Keratinocyte (primary cell): ENCODE data around the gene STARD3. TPM values are rescaled to one million over a fixed set of nuclear protein-coding genes. Genes with fewer than 3 reads are reported as not detected.

Experiments
- DNase-seq: peaks from one replicate; pipeline ENCODE4 v3.0.0-alpha.2; 2011; ENCODE audit warnings: low read depth, missing footprints, low spot score
- FAIRE-seq: peaks from 2 replicates; lab custom pipeline; 2011; peaks lifted over from hg19 to GRCh38; lab: Jason Lieb, UNC
- H2AFZ ChIP-seq: 2 replicates; pipeline ENCODE4 v1.6.0; 2012; ENCODE audit warnings: low read length, control low read depth, inconsistent platforms; ENCODE audit not compliant: control insufficient read depth
- H3K27ac ChIP-seq: 2 replicates; pipeline ENCODE4 v1.5.1; 2011; ENCODE audit warnings: low read length; ENCODE audit not compliant: control insufficient read depth, insufficient read depth
- H3K27me3 ChIP-seq: 3 replicates; pipeline ENCODE4 v1.6.0; 2011; ENCODE audit warnings: low read length; ENCODE audit not compliant: control insufficient read depth, insufficient read depth; ENCODE audit errors: extremely low read depth
- H3K36me3 ChIP-seq, 2 experiments: 2 replicates in 1 of 2; 3 replicates in 1 of 2; pipeline ENCODE4 v1.5.1; 2011; ENCODE audit warnings: low read length in 2 of 2, mild to moderate bottlenecking in 1 of 2; ENCODE audit not compliant: control insufficient read depth in 2 of 2, insufficient read depth in 2 of 2; ENCODE audit errors: extremely low read depth in 1 of 2
- H3K4me1 ChIP-seq: 3 replicates; pipeline ENCODE4 v1.5.1; 2011; ENCODE audit warnings: low read length; ENCODE audit not compliant: control insufficient read depth, insufficient read depth; ENCODE audit errors: extremely low read depth
- H3K4me2 ChIP-seq: 3 replicates; pipeline ENCODE4 v1.6.0; 2011; ENCODE audit warnings: low read depth, low read length; ENCODE audit not compliant: control insufficient read depth, insufficient read depth; ENCODE audit errors: extremely low read depth
- H3K4me3 ChIP-seq, 3 experiments: fragments of 200-600 bp in 1 of 3; sonication (generic) in 1 of 3; 2 replicates in 2 of 3; 3 replicates in 1 of 3; pipeline ENCODE4 v1.5.1; 2011 to 2016; ENCODE audit warnings: low read length in 3 of 3, mild to moderate bottlenecking in 3 of 3, control low read depth in 2 of 3, inconsistent platforms in 1 of 3, low read depth in 1 of 3, mixed read lengths in 1 of 3, mixed run types in 1 of 3, moderate library complexity in 1 of 3; ENCODE audit not compliant: control insufficient read depth in 2 of 3, insufficient read depth in 2 of 3; ENCODE audit errors: extremely low read depth in 1 of 3
- H3K79me2 ChIP-seq: 2 replicates; pipeline ENCODE4 v1.6.0; 2012; ENCODE audit warnings: low read length; ENCODE audit not compliant: control insufficient read depth, insufficient read depth
- H3K9ac ChIP-seq: 3 replicates; pipeline ENCODE4 v1.6.0; 2011; ENCODE audit warnings: low read length; ENCODE audit not compliant: control insufficient read depth, insufficient read depth; ENCODE audit errors: extremely low read depth
- H3K9me1 ChIP-seq: 3 replicates; pipeline ENCODE4 v1.6.0; 2011; ENCODE audit warnings: low read length; ENCODE audit not compliant: control insufficient read depth, insufficient read depth; ENCODE audit errors: extremely low read depth
- H3K9me3 ChIP-seq: 2 replicates; pipeline ENCODE4 v1.5.1; 2012; ENCODE audit warnings: low read depth, low read length; ENCODE audit not compliant: control insufficient read depth
- H4K20me1 ChIP-seq: 3 replicates; pipeline ENCODE4 v1.6.0; 2011; ENCODE audit warnings: low read length; ENCODE audit not compliant: control insufficient read depth, insufficient read depth; ENCODE audit errors: extremely low read depth
- EZH2 ChIP-seq: IDR thresholded peaks from one replicate; pipeline ENCODE4 v1.6.1; 2012; ENCODE audit warnings: inconsistent platforms, mild to moderate bottlenecking, low read length, moderate library complexity
- dilution Hi-C: fragments of 300-500 bp; cut with MboI; formaldehyde crosslinking; loops from one replicate; pipeline ENCODE4 v1.7.0; 2020; ENCODE audit warnings: low sequenced_read_pairs; ENCODE audit not compliant: extremely low pct_ligation_motif_present
- polyA plus RNA-seq, 5 experiments: library from polyadenylated mRNA; depleted of rRNA in 3 of 5; stranded (reverse) in 3 of 5; stranded (forward) in 1 of 5; unstranded in 1 of 5; fragments of >200 nt; gene quantifications; 1 replicate in 1 of 5; 2 replicates in 3 of 5; 3 replicates in 1 of 5; pipeline versions ENCODE4 v1.2.1 to v1.2.3, GENCODE V29; 2011 to 2012; ENCODE audit warnings: missing spikeins in 2 of 5, low read depth in 1 of 5, low replicate concordance in 1 of 5
- TF ChIP-seq, protein P1 (sequence below), 3 experiments: IDR thresholded peaks in 1 of 3; conservative IDR thresholded peaks in 1 of 3; optimal IDR thresholded peaks in 1 of 3; 2 replicates in 2 of 3; 3 replicates in 1 of 3; pipeline versions ENCODE3 to v1.5.1; 2011; ENCODE audit warnings: low read length in 3 of 3, mild to moderate bottlenecking in 3 of 3, moderate library complexity in 2 of 3, control low read depth in 1 of 3, inconsistent platforms in 1 of 3; ENCODE audit not compliant: insufficient read depth in 2 of 3; ENCODE audit errors: extremely low read depth in 1 of 3

STARD3 gene
- polyA plus RNA-seq, 1 donor (not counting 4 experiments of a cell fraction or from before 2014, with no cell fraction given): 29.0 TPM

DNA sequence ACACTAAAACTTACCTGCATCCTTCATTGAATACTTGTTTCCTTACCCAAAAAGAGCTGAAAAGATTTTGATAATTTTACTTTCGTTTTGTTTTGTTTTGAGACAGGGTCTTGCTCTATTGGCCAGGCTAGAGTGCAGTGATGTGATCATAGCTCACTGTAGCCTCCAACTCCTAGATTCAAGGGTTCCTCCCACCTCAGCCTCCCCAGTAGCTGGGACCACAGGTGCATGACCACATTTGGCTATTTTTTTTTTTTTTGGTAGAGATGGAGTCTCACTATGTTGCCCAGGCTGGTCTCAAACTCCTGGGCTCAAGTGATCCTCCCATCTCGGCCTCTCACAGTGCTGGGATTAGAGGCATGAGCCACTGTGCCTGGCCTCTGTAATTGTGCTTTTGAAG lies 18.2 kb downstream of the STARD3 start:
- H2AFZ ChIP-seq: no peak overlapping the region
- H3K4me1 ChIP-seq: no peaks in the 10 kb centered on the region
- H3K27me3 ChIP-seq: no peaks in the 10 kb centered on the region
- DNase-seq: no peak
- no peaks in the 10 kb centered on the region for H3K9me3 ChIP-seq
- H3K4me2 ChIP-seq: no peak overlapping the region
- H3K79me2 ChIP-seq: no peaks in the 10 kb centered on the region
- peaks cover 6 to 16% of the 10 kb centered on the region in 2 experiments for H3K36me3 ChIP-seq
- peaks cover 3% of the 10 kb centered on the region for H4K20me1 ChIP-seq
- no peak overlapping the region for H3K9ac ChIP-seq
- no peak for FAIRE-seq
- H3K27ac ChIP-seq: no peak overlapping the region
- dilution Hi-C loops: no loop called here
- TF ChIP-seq EZH2: no peak
- TF ChIP-seq, protein P1, sequence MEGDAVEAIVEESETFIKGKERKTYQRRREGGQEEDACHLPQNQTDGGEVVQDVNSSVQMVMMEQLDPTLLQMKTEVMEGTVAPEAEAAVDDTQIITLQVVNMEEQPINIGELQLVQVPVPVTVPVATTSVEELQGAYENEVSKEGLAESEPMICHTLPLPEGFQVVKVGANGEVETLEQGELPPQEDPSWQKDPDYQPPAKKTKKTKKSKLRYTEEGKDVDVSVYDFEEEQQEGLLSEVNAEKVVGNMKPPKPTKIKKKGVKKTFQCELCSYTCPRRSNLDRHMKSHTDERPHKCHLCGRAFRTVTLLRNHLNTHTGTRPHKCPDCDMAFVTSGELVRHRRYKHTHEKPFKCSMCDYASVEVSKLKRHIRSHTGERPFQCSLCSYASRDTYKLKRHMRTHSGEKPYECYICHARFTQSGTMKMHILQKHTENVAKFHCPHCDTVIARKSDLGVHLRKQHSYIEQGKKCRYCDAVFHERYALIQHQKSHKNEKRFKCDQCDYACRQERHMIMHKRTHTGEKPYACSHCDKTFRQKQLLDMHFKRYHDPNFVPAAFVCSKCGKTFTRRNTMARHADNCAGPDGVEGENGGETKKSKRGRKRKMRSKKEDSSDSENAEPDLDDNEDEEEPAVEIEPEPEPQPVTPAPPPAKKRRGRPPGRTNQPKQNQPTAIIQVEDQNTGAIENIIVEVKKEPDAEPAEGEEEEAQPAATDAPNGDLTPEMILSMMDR (optimal IDR thresholded peaks at IDR 0.05 in 1 of 3, IDR thresholded peaks at IDR 0.05 in 1 of 3, conservative IDR thresholded peaks at IDR 0.05 in 1 of 3; ENCODE audit: extremely low read depth in 1 of 3, insufficient read depth in 2 of 3, low read length in 3 of 3): no peak
- H3K9me1 ChIP-seq: no peaks in the 10 kb centered on the region
- no peak overlapping the region for H3K4me3 ChIP-seq

DNA sequence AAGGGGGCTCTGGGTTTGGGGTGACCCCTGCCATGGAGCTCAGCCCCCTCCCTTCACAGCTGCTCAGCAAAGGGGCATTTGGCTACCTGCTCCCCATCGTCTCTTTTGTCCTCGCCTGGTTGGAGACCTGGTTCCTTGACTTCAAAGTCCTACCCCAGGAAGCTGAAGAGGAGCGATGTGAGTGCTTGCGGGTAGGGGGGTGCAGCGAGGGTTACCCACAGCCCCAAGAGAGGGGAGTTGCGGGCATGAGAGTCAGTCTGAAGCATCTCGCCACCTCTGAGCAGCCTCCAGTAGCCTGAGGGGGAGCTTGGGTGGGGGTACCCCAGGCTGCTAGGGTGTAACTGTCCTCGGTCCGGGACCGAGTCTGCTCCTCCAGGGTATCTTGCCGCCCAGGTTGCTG lies 21.4 kb downstream of the STARD3 start:
- no peak overlapping the region for H3K9ac ChIP-seq
- H3K27me3 ChIP-seq: no peaks in the 10 kb centered on the region
- no peaks in the 10 kb centered on the region for H3K79me2 ChIP-seq
- no peak overlapping the region for H3K4me2 ChIP-seq
- no peak overlapping the region for H3K27ac ChIP-seq
- peaks cover 3% of the 10 kb centered on the region for H4K20me1 ChIP-seq
- H3K9me3 ChIP-seq: no peaks in the 10 kb centered on the region
- dilution Hi-C loops: no loop called here
- FAIRE-seq: no peak
- DNase-seq: no peak
- H3K4me1 ChIP-seq: no peaks in the 10 kb centered on the region
- H3K36me3 ChIP-seq: peaks cover 6 to 19% of the 10 kb centered on the region in 2 experiments
- no peak overlapping the region for H2AFZ ChIP-seq
- H3K9me1 ChIP-seq: no peaks in the 10 kb centered on the region
- H3K4me3 ChIP-seq: no peak overlapping the region
- TF ChIP-seq, protein P1 (optimal IDR thresholded peaks at IDR 0.05 in 1 of 3, IDR thresholded peaks at IDR 0.05 in 1 of 3, conservative IDR thresholded peaks at IDR 0.05 in 1 of 3; ENCODE audit: extremely low read depth in 1 of 3, insufficient read depth in 2 of 3, low read length in 3 of 3): no peak
- no peak for TF ChIP-seq EZH2
